ENCODE results near the gene ZC3H12D.

ZC3H12D gene

DNA sequence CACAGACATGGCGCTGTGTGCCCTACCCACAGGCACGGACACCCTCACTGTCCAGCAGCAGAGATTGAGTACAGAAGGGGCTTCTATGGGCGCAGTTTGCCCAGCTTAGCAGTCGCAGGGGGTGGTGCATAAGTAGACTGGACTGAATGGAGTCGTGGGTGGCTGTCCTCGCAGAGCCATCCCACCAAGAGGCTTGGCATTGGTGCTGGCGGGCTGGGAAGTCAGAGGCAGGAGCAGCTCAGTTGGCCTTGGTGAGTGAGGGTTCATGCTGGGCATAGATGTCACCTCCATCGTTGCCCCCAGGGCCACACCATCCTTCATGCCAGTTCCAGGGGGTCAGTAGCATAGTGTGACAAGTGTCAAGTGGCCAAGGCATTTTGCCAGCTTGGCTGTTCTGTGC is 59.6 kb downstream of the ZC3H12D start:
- TF ChIP-seq, protein P1, sequence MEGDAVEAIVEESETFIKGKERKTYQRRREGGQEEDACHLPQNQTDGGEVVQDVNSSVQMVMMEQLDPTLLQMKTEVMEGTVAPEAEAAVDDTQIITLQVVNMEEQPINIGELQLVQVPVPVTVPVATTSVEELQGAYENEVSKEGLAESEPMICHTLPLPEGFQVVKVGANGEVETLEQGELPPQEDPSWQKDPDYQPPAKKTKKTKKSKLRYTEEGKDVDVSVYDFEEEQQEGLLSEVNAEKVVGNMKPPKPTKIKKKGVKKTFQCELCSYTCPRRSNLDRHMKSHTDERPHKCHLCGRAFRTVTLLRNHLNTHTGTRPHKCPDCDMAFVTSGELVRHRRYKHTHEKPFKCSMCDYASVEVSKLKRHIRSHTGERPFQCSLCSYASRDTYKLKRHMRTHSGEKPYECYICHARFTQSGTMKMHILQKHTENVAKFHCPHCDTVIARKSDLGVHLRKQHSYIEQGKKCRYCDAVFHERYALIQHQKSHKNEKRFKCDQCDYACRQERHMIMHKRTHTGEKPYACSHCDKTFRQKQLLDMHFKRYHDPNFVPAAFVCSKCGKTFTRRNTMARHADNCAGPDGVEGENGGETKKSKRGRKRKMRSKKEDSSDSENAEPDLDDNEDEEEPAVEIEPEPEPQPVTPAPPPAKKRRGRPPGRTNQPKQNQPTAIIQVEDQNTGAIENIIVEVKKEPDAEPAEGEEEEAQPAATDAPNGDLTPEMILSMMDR (conservative IDR thresholded peaks at IDR 0.05; ENCODE audit: low read depth, low read length) = no peak
- no peak overlapping the region for H3K4me3 ChIP-seq (ENCODE audit: low read depth, low read length)
- DNase-seq (ENCODE audit: low read depth) = no peak

DNA sequence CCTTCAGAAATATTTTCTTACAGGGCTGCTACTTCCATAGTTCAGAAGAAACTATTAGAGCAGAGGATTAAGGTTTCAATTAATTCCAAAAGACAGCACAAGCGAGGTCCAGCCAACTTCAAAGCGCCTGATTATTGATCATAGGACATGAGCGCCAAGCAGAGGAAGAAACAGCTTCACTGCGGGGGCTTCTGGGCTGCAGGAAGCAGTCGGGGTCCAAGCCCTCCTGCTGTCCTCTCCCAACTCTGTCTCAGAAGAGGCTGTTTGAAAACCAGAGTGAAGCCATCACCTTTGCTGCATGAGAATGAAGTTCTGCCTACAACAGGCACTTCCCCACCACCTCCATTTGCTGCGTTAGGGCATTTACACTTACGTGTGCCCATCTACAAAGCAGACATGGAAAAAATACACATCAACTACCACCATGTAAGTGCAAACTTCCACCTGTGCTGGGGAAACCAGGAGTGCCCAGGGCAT is 60.8 kb downstream of the ZC3H12D start:
- TF ChIP-seq, protein P1 (conservative IDR thresholded peaks at IDR 0.05; ENCODE audit: low read depth, low read length) = no peak
- DNase-seq (ENCODE audit: low read depth) = no peak
- no peak overlapping the region for H3K4me3 ChIP-seq (ENCODE audit: low read depth, low read length)

DNA sequence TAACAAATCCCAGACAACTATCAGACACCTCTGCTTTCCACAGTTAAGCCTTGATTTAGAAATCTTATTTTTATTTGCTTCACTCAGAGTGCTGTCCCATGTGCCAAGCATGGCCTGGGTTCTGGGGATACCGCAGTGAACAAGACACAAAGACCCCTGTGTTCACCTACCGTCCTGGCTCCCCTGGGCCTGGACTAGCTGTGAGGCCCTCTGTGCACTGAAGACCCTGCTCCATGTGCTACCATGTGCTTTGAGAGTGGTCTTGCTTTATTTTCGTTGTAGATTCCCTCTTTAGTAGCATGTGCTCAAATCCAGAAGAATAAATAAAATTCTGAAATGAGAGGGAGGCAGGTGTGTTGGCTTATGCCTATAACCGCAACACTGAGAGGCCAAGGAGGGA is 62.2 kb downstream of the ZC3H12D start:
- DNase-seq (ENCODE audit: low read depth) = no peak
- TF ChIP-seq, protein P1 (conservative IDR thresholded peaks at IDR 0.05; ENCODE audit: low read depth, low read length) = no peak
- H3K4me3 ChIP-seq (ENCODE audit: low read depth, low read length) = no peak overlapping the region

DNA sequence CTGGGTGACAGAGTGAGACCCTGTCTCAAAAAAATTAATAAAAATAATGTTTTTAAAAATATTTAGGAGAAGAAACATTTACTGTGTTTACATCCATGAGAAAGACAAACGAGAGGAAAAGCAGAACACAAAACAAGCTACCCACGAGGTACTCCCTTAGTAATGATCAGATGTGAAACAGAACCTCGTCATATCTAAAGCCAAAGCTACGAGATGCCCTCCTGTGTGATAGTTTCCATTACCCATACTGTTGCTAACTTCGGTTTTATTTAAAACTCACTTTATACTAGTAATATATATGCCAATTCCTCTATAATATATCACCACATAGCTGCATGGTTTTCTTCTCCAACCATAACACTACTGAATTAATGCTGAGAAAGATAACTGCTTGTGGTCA is 63.7 kb downstream of the ZC3H12D start:
- no peak for DNase-seq (ENCODE audit: low read depth)
- TF ChIP-seq, protein P1 (conservative IDR thresholded peaks at IDR 0.05; ENCODE audit: low read depth, low read length) = no peak
- H3K4me3 ChIP-seq (ENCODE audit: low read depth, low read length) = no peak overlapping the region

DNA sequence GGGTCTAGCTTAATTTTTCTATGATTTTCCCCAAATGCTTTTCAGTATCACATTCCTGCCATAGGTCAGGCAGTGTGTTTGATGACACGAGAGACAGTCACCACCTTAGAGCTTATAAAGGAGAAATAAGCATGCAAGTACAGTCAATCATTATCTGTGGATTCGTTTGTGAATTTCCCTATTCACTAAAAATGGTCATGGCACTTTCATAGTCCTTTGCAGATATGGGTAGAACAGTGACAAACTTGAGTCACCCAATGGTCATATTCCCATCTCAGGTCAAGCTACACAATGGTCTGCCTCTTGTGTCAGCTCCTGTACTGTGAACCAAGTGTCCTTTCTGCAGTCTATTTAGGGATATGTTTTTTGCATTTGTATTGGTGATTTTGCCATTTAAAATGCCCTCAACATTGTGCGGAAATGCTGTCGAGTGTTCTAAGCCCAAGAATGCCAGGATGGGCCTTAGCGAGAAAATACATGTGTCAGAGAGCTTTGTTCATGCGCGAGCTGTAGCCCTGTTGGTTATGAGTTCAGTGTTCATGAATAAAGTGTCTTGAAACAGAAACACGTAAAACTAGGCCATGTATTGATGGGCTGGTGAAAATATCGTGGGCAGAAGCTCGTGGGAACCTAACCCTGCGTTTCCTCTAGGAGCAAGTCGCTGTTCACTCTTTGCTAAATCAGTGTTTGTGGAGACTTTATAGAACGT is 65.0 kb downstream of the ZC3H12D start:
- no peak overlapping the region for H3K4me3 ChIP-seq (ENCODE audit: low read depth, low read length)
- TF ChIP-seq, protein P1 (conservative IDR thresholded peaks at IDR 0.05; ENCODE audit: low read depth, low read length) = no peak
- no peak for DNase-seq (ENCODE audit: low read depth)

DNA sequence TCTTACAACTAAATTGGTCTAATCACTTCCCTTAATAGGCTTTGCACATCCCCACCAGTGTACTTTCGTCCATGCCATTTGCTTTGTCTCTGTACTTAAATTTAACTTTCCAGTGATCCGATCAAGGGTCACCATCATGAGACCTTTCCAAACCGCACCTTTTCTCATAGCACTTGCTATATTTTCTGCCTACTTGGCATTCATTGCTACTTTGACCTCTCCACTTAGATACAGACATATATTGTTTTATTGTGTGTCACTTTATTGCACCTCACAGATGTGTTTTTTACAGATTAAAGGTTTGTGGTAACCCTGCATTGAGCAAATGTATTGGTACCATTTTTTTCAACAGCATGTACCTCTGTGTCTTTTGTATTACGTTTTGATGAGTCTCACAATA is 70.0 kb downstream of the ZC3H12D start:
- TF ChIP-seq, protein P1 (conservative IDR thresholded peaks at IDR 0.05; ENCODE audit: low read depth, low read length) = no peak
- no peak overlapping the region for H3K4me3 ChIP-seq (ENCODE audit: low read depth, low read length)
- no peak for DNase-seq (ENCODE audit: low read depth)

DNA sequence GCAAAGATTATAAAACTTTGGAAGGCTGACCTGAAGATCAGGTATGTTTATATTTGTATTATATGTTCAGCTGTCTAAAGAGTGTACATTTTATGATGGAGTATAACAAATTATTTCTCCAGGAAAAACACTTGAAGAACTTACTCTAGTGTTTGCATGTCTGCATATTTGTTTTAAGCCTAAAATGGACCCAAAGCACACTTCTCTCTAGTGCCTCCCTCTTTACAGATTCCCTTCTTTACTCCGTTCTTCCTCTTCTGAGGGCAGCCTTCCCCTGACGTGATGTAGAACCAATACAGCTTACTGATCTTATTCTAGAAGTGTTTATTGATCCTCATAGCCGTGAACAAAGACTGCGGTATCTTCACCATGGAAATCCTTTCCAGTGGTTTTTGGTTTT is 70.8 kb downstream of the ZC3H12D start:
- DNase-seq (ENCODE audit: low read depth) = no peak
- TF ChIP-seq, protein P1 (conservative IDR thresholded peaks at IDR 0.05; ENCODE audit: low read depth, low read length) = no peak
- no peak overlapping the region for H3K4me3 ChIP-seq (ENCODE audit: low read depth, low read length)
